K562 (cell line): ENCODE measurements around the gene MMP17. TPM values are rescaled to one million over a fixed set of nuclear protein-coding genes. Genes with fewer than 3 reads are reported as not detected.

ENCODE experiments used
- ATAC-seq: fragments of 200-7000 bp; cut with Tn5 transposase; 3 replicates; pipeline ENCODE4 v1.9.1; 2020; ENCODE audit warnings: moderate library complexity
- BruUV-seq: library from RNA; stranded (reverse); fragments of 400-500 nt; replicated peaks from 2 replicates; lab custom pipeline; 2021; lab: Mats Ljungman, UMichigan
- CTCF ChIA-PET: fragments of 300-600 bp; formaldehyde crosslinking; extraction: SDS; loops from one replicate; lab custom pipeline; 2021; ENCODE audit warnings: low intra/inter-chr PET ratio; lab: Yijun Ruan, JAX
- POLR2A ChIA-PET: fragments of 300-600, 350-650 bp; sonication (Branson Sonifier 250); formaldehyde crosslinking; extraction: SDS; loops from one replicate; lab custom pipeline; 2021; ENCODE audit warnings: antibody characterized with exemption, inconsistent platforms; lab: Yijun Ruan, JAX
- DNase-seq, 4 experiments: peaks; one replicate each; pipeline versions ENCODE4 v3.0.0 to v3.0.0-alpha.2; 2011 to 2018; ENCODE audit warnings: low spot score in 3 of 4, mixed read lengths in 3 of 4; ENCODE audit errors: extremely low read depth in 1 of 4
- FAIRE-seq: peaks from 2 replicates; lab custom pipeline; 2011; peaks lifted over from hg19 to GRCh38; lab: Jason Lieb, UNC
- H2AFZ ChIP-seq: 2 replicates; pipeline ENCODE4 v1.6.0; 2011; ENCODE audit warnings: low read depth, low read length, control low read depth, inconsistent platforms
- H3K27ac ChIP-seq: fragments of 200-600 bp; 3 replicates; pipeline ENCODE4 v1.8.0; 2011; ENCODE audit warnings: low read depth, mild to moderate bottlenecking, control low read depth, inconsistent platforms, low read length, moderate library complexity, mixed read lengths; ENCODE audit errors: extremely low read depth
- H3K27me3 ChIP-seq, 2 experiments: fragments of 300-600 bp in 1 of 2; 2 replicates in 1 of 2; 3 replicates in 1 of 2; pipeline versions ENCODE4 v1.6.0 to v1.8.0; 2011; ENCODE audit warnings: inconsistent platforms in 2 of 2, low read length in 2 of 2, mild to moderate bottlenecking in 1 of 2, mixed read lengths in 1 of 2, moderate library complexity in 1 of 2; ENCODE audit not compliant: control insufficient read depth in 2 of 2, insufficient read depth in 2 of 2
- H3K36me3 ChIP-seq: fragments of 300-600 bp; 3 replicates; pipeline ENCODE4 v1.8.0; 2011; ENCODE audit warnings: mild to moderate bottlenecking, low read length, inconsistent platforms; ENCODE audit not compliant: control insufficient read depth, insufficient read depth
- H3K4me1 ChIP-seq, 2 experiments: fragments of 200-600 bp in 1 of 2; replicated peaks in 1 of 2; 2 replicates in 1 of 2; 3 replicates in 1 of 2; pipeline versions ENCODE4 v1.5.1 to v1.8.0; 2011; ENCODE audit warnings: inconsistent platforms in 2 of 2, low read length in 2 of 2, mild to moderate bottlenecking in 1 of 2, mixed read lengths in 1 of 2, moderate library complexity in 1 of 2; ENCODE audit not compliant: control insufficient read depth in 2 of 2, insufficient read depth in 2 of 2
- H3K4me2 ChIP-seq: 2 replicates; pipeline ENCODE4 v1.6.1; 2011; ENCODE audit warnings: low read length, control low read depth, inconsistent platforms, mixed read lengths; ENCODE audit not compliant: insufficient read depth
- H3K4me3 ChIP-seq: fragments of 200-600 bp; sonication (generic), shearing (Covaris generic); 2 replicates; pipeline ENCODE4 v1.5.1; 2016; ENCODE audit warnings: control low read depth, inconsistent platforms
- H3K79me2 ChIP-seq: fragments of 200-600 bp; 3 replicates; pipeline ENCODE4 v1.8.0; 2011; ENCODE audit warnings: low read length, inconsistent platforms; ENCODE audit not compliant: control insufficient read depth, insufficient read depth
- H3K9ac ChIP-seq, 2 experiments: 2 replicates each; pipeline versions ENCODE4 v1.6.0 to v1.6.1; 2011; ENCODE audit warnings: low read depth in 2 of 2, low read length in 2 of 2, control low read depth in 1 of 2, inconsistent platforms in 1 of 2, mild to moderate bottlenecking in 1 of 2, mixed read lengths in 1 of 2; ENCODE audit not compliant: insufficient read depth in 1 of 2
- H3K9me1 ChIP-seq: one replicate; pipeline ENCODE4 v1.6.0; 2011; ENCODE audit warnings: inconsistent platforms, mild to moderate bottlenecking, low read length, moderate library complexity; ENCODE audit not compliant: control insufficient read depth, insufficient read depth
- H3K9me3 ChIP-seq: replicated peaks from 2 replicates; pipeline ENCODE4 v1.5.1; 2011; ENCODE audit warnings: low read depth, low read length, inconsistent platforms; ENCODE audit not compliant: control insufficient read depth, insufficient read depth
- H4K20me1 ChIP-seq: replicated peaks from 2 replicates; pipeline ENCODE4 v1.6.1; 2011; ENCODE audit warnings: low read length, inconsistent platforms, mixed read lengths; ENCODE audit not compliant: control insufficient read depth, insufficient read depth
- CBFB ChIP-seq: sonication (generic); formaldehyde crosslinking; IDR thresholded peaks from 2 replicates; pipeline ENCODE4 v1.4.0; 2020; ENCODE audit warnings: mild to moderate bottlenecking, missing genetic modification reagents
- FOXK2 ChIP-seq, 2 experiments: fragments of 450-650 bp; IDR thresholded peaks in 1 of 2; conservative IDR thresholded peaks in 1 of 2; 2 replicates each; pipeline ENCODE4 v1.6.1; 2016; ENCODE audit warnings: low read depth in 2 of 2, mild to moderate bottlenecking in 1 of 2
- HSF4 ChIP-seq: fragments of 250-450 bp; sonication (Bioruptor Pico); IDR thresholded peaks from 2 replicates; pipeline ENCODE4 v2.1.2; 2022; ENCODE audit warnings: mild to moderate bottlenecking, moderate library complexity, borderline replicate concordance
- MED1 ChIP-seq: sonication (generic); formaldehyde crosslinking; IDR thresholded peaks from 2 replicates; pipeline ENCODE4 v1.8.1; 2023; ENCODE audit warnings: missing genetic modification reagents, borderline replicate concordance
- MNT ChIP-seq, 2 experiments: fragments of 450-650 bp; conservative IDR thresholded peaks; 2 replicates each; pipeline ENCODE4 v1.6.1; 2017; ENCODE audit warnings: mild to moderate bottlenecking in 2 of 2, moderate library complexity in 2 of 2
- NR2C2 ChIP-seq, 2 experiments: fragments of 200-800 bp in 1 of 2; sonication (Bioruptor generic) in 1 of 2; sonication (generic) in 1 of 2; formaldehyde crosslinking in 1 of 2; IDR thresholded peaks; 2 replicates each; pipeline versions ENCODE4 v1.6.1 to v1.8.0; 2016 to 2022; ENCODE audit warnings: mild to moderate bottlenecking in 1 of 2, missing compliant biosample characterization in 1 of 2, missing genetic modification characterization in 1 of 2, missing genetic modification reagents in 1 of 2
- NR3C1 ChIP-seq: sonication (generic); formaldehyde crosslinking; IDR thresholded peaks from 2 replicates; pipeline ENCODE4 v1.8.1; 2022; ENCODE audit warnings: missing genetic modification reagents
- SFPQ ChIP-seq: fragments of 200-400 bp; formaldehyde crosslinking; IDR thresholded peaks from 2 replicates; pipeline ENCODE4 v1.6.1; 2017; ENCODE audit warnings: mild to moderate bottlenecking, low read depth, low read length, moderate library complexity
- SLC30A9 ChIP-seq: fragments of 250-450 bp; sonication (Bioruptor Pico); IDR thresholded peaks from 2 replicates; pipeline ENCODE4 v1.8.0; 2022; ENCODE audit warnings: mild to moderate bottlenecking, moderate library complexity
- SMAD1 ChIP-seq: fragments of 150-350 bp; IDR thresholded peaks from 2 replicates; pipeline ENCODE4 v1.6.1; 2014; ENCODE audit warnings: low read length, low read depth; ENCODE audit not compliant: partially characterized antibody
- TSHZ1 ChIP-seq: fragments of 250-450 bp; sonication (Bioruptor Pico); IDR thresholded peaks from 2 replicates; pipeline ENCODE4 v1.4.0; 2020; ENCODE audit warnings: mild to moderate bottlenecking, moderate library complexity
- ZNF785 ChIP-seq: fragments of 250-450 bp; sonication (Bioruptor Pico); IDR thresholded peaks from 2 replicates; pipeline ENCODE4 v1.4.0; 2020; ENCODE audit warnings: mild to moderate bottlenecking
- WGBS: fragments of 100-300 bp; shearing (Covaris generic); methylation state at CpG from one replicate; pipeline ENCODE4 v1.1.6; 2016; ENCODE audit warnings: low coverage, mixed read lengths; ENCODE audit not compliant: insufficient coverage; ENCODE audit errors: missing lambda C conversion rate; 5-methylcytosine and 5-hydroxymethylcytosine counted together
- in situ Hi-C: fragments of 300-500 bp; cut with MboI; formaldehyde crosslinking; loops from 4 replicates; pipeline ENCODE4 v1.15.0; 2018; ENCODE audit warnings: inconsistent platforms, mixed read lengths
- intact Hi-C: fragments of 100-400 bp; cut with micrococcal nuclease; formaldehyde crosslinking; loops from 2 replicates; pipeline ENCODE4 v1.14.2; 2022
- polyA plus RNA-seq, 8 experiments: library from polyadenylated mRNA; depleted of rRNA in 4 of 8; stranded (reverse) in 5 of 8; unstranded in 3 of 8; fragments of >200 nt; fragmentation: Nextera tagmentation in 2 of 8; fragmentation: Illumina TruSeq in 1 of 8; extraction: Ambion mirVana in 2 of 8; extraction: Trizol in 1 of 8; gene quantifications; 2 replicates each; pipeline versions ENCODE4 v1.2.1 to v1.2.3, GENCODE V29; 2011 to 2014; ENCODE audit warnings: inconsistent platforms in 1 of 8, missing spikeins in 1 of 8
- total RNA-seq, 7 experiments: library from RNA; depleted of rRNA in 6 of 7; stranded (reverse); fragments of >200 nt in 6 of 7; fragmentation: Illumina TruSeq in 2 of 7; extraction: Trizol in 2 of 7; gene quantifications; 2 replicates each; pipeline versions ENCODE4 v1.2.1 to v1.2.3, GENCODE V29; 2011 to 2021; ENCODE audit warnings: low replicate concordance in 1 of 7

MMP17 gene
- total and polyA plus RNA-seq, 9 of the 15 experiments (the other 6 are each of a cell fraction or from before 2014, with no cell fraction given): 1.1 to 21.2 (median 17.1) TPM; not detected in 2

GRCh38 chr12:131860472-131861260 is 32.5 kb downstream of the MMP17 start:
- POLR2A ChIA-PET: interaction anchor here (0.6 to 3.2 kb wide), 9 partner anchors 8 to 388 kb away, joined by 3 to 11 read pairs (median 4); partner anchors contain the start of gene PUS1
- TF ChIP-seq NR3C1 (CRISPR knock-in tag) (no peak), NR2C2 (CRISPR knock-in tag; IDR thresholded peaks at IDR 0.05) (peak; percentile 49; the same call in 1 of the 2 replicates), NR2C2 (tag; IDR thresholded peaks at IDR 0.05) (peak; percentile 82), MED1 (no peak), HSF4 (CRISPR knock-in tag) (no peak), MNT (conservative IDR thresholded peaks at IDR 0.05) (peak; percentile 38 to 72; a peak in 2 of 4 replicates), TSHZ1 (CRISPR knock-in tag) (no peak), FOXK2 (conservative IDR thresholded peaks at IDR 0.05 in 1 of 2, IDR thresholded peaks at IDR 0.05 in 1 of 2; ENCODE audit: low read depth in 2 of 2) (peak; percentile 62 to 69; a peak in 2 of 4 replicates), SLC30A9 (CRISPR knock-in tag) (no peak), SMAD1 (peak; percentile 53), ZNF785 (no peak), SFPQ (no peak), CBFB (CRISPR knock-in tag) (peak; percentile 50; the same call in 1 of the 2 replicates)

More at GRCh38 chr12:131860472-131861260, 32.5 kb downstream of the MMP17 start:
- in situ Hi-C loops: no loop called here
- Histone ChIP-seq H3K9me3 (no peaks in the 10 kb centered on the region), H2AFZ (peak overlapping the region; percentile 89), H3K27me3 (no peaks in the 10 kb centered on the region), H3K9ac (peak overlapping the region; percentile 80 to 92), H3K27ac (peak overlapping the region; percentile 84), H4K20me1 (no peaks in the 10 kb centered on the region), H3K36me3 (no peaks in the 10 kb centered on the region), H3K4me1 (peaks cover 26 to 58% of the 10 kb centered on the region in 2 experiments; a peak in 4 of 5 replicates), H3K4me2 (peak overlapping the region; percentile 75), H3K79me2 (no peaks in the 10 kb centered on the region), H3K4me3 (peak overlapping the region; percentile 17; the same call in 1 of the 2 replicates), H3K9me1 (no peaks in the 10 kb centered on the region)
- FAIRE-seq (peak; percentile 94), ATAC-seq (peak; percentile 92), DNase-seq (peak; percentile 66 to 89 (median 74))
- CTCF ChIA-PET: no interaction called here
- intact Hi-C loops: loop anchor here (1.0 to 2.0 kb wide), 2 partner anchors 34 to 68 kb away; partner anchors contain the start of gene ULK1
- 16% methylated on average over 21 of the region's 22 CpGs for WGBS
- TSS peak; percentile 96 for BruUV-seq
